Measurements from ENCODE around the gene POLE.

Gene POLE

GRCh38 chr12:132669166-132669879 is 17.8 kb downstream of the POLE start:
- Histone ChIP-seq H3K27me3 (ENCODE audit: control insufficient read depth, low read length) (no peaks in the 10 kb centered on the region), H3K36me3 (ENCODE audit: control insufficient read depth, low read length) (peaks cover 89% of the 10 kb centered on the region), H3K79me2 (ENCODE audit: control insufficient read depth, low read length) (no peaks in the 10 kb centered on the region), H4K20me1 (ENCODE audit: control insufficient read depth, insufficient read depth, low read depth, low read length) (no peaks in the 10 kb centered on the region), H3K9me2 (replicated peaks; ENCODE audit: control insufficient read depth, low read length) (no peaks in the 10 kb centered on the region), H3K27ac (ENCODE audit: low read depth, low read length) (no peak overlapping the region), H3F3A (ENCODE audit: control insufficient read depth, insufficient read depth) (no peaks in the 10 kb centered on the region), H3K9me3 (ENCODE audit: control insufficient read depth, insufficient read depth, low read length) (no peaks in the 10 kb centered on the region), H3K4me2 (ENCODE audit: low read length) (no peak overlapping the region), H3K4me3 (ENCODE audit: low read length) (no peak overlapping the region), H3K4me1 (ENCODE audit: control insufficient read depth, low read length) (no peaks in the 10 kb centered on the region)
- TF ChIP-seq, protein P1, sequence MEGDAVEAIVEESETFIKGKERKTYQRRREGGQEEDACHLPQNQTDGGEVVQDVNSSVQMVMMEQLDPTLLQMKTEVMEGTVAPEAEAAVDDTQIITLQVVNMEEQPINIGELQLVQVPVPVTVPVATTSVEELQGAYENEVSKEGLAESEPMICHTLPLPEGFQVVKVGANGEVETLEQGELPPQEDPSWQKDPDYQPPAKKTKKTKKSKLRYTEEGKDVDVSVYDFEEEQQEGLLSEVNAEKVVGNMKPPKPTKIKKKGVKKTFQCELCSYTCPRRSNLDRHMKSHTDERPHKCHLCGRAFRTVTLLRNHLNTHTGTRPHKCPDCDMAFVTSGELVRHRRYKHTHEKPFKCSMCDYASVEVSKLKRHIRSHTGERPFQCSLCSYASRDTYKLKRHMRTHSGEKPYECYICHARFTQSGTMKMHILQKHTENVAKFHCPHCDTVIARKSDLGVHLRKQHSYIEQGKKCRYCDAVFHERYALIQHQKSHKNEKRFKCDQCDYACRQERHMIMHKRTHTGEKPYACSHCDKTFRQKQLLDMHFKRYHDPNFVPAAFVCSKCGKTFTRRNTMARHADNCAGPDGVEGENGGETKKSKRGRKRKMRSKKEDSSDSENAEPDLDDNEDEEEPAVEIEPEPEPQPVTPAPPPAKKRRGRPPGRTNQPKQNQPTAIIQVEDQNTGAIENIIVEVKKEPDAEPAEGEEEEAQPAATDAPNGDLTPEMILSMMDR (IDR thresholded peaks at IDR 0.05; ENCODE audit: low read depth, low read length, poor library complexity, severe bottlenecking) = no peak
- no peak for TF ChIP-seq EZH2phosphoT487 (IDR thresholded peaks at IDR 0.05; ENCODE audit: borderline replicate concordance, low read length)

DNA sequence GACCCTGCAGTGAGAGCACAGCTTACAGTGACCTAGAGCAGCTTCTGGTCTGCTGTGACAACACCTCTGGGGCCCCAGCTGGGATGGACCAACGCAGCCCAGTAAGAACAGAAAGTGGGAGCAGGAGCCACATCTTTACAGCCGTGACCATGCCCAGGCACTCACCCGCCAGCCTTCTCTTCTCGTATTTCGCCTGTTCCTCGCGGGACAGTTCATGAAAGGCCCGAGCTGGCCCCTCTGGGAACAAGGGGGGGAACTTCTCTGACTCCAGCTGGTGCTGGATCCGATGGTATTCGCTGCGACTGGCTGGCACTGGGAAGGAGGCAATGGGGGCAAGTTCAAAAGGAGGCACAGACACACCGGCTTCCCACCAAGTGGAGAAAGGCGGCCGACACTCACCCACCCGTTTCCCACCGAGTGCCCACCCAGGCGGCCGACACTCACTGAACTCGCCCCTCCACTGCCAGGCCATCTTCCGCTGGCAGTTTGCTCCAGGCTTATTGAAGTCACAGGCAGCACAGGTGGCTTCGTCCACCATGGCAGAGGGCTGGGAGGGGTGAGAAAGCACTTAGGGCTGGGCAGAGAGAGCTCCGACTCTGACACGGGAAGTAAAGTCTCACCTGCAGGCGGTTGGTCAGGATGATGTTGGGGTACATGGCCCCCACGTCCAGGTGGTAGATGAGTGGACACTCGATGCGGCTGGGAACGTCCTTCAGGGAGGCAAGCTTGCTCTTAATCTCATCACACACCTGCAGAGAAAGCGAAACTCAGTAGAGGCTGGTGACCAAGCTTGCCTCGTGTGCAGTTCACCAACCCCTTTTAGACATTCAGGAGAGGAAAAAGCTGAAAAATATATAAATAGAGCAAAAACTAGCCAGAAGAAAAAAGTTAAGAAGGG is 18.7 kb downstream of the POLE start:
- no peaks in the 10 kb centered on the region for H3K4me1 ChIP-seq (ENCODE audit: control insufficient read depth, low read length)
- no peaks in the 10 kb centered on the region for H3K9me2 ChIP-seq (replicated peaks; ENCODE audit: control insufficient read depth, low read length)
- no peak overlapping the region for H3K4me3 ChIP-seq (ENCODE audit: low read length)
- no peaks in the 10 kb centered on the region for H3K27me3 ChIP-seq (ENCODE audit: control insufficient read depth, low read length)
- no peak overlapping the region for H3K4me2 ChIP-seq (ENCODE audit: low read length)
- H3K9me3 ChIP-seq (ENCODE audit: control insufficient read depth, insufficient read depth, low read length) = no peaks in the 10 kb centered on the region
- no peaks in the 10 kb centered on the region for H3F3A ChIP-seq (ENCODE audit: control insufficient read depth, insufficient read depth)
- no peak overlapping the region for H3K27ac ChIP-seq (ENCODE audit: low read depth, low read length)
- TF ChIP-seq EZH2phosphoT487 (IDR thresholded peaks at IDR 0.05; ENCODE audit: borderline replicate concordance, low read length) = no peak
- TF ChIP-seq, protein P1 (IDR thresholded peaks at IDR 0.05; ENCODE audit: low read depth, low read length, poor library complexity, severe bottlenecking) = no peak
- peaks cover 90% of the 10 kb centered on the region for H3K36me3 ChIP-seq (ENCODE audit: control insufficient read depth, low read length)
- H3K79me2 ChIP-seq (ENCODE audit: control insufficient read depth, low read length) = no peaks in the 10 kb centered on the region
- H4K20me1 ChIP-seq (ENCODE audit: control insufficient read depth, insufficient read depth, low read depth, low read length) = no peaks in the 10 kb centered on the region

GRCh38 chr12:132665794-132666193 is 21.3 kb downstream of the POLE start:
- H3K4me2 ChIP-seq (ENCODE audit: low read length) = no peak overlapping the region
- H3K9me2 ChIP-seq (replicated peaks; ENCODE audit: control insufficient read depth, low read length) = no peaks in the 10 kb centered on the region
- H3F3A ChIP-seq (ENCODE audit: control insufficient read depth, insufficient read depth) = no peaks in the 10 kb centered on the region
- H3K79me2 ChIP-seq (ENCODE audit: control insufficient read depth, low read length) = 0 out of 2 replicates have a peak, but pooled peaks cover 7% of the 10 kb centered on the region
- TF ChIP-seq, protein P1 (IDR thresholded peaks at IDR 0.05; ENCODE audit: low read depth, low read length, poor library complexity, severe bottlenecking) = no peak
- TF ChIP-seq EZH2phosphoT487 (IDR thresholded peaks at IDR 0.05; ENCODE audit: borderline replicate concordance, low read length) = no peak
- no peaks in the 10 kb centered on the region for H3K27me3 ChIP-seq (ENCODE audit: control insufficient read depth, low read length)
- no peak overlapping the region for H3K27ac ChIP-seq (ENCODE audit: low read depth, low read length)
- no peaks in the 10 kb centered on the region for H3K4me1 ChIP-seq (ENCODE audit: control insufficient read depth, low read length)
- no peaks in the 10 kb centered on the region for H4K20me1 ChIP-seq (ENCODE audit: control insufficient read depth, insufficient read depth, low read depth, low read length)
- H3K4me3 ChIP-seq (ENCODE audit: low read length) = no peak overlapping the region
- H3K9me3 ChIP-seq (ENCODE audit: control insufficient read depth, insufficient read depth, low read length) = no peaks in the 10 kb centered on the region
- peaks cover 94% of the 10 kb centered on the region for H3K36me3 ChIP-seq (ENCODE audit: control insufficient read depth, low read length)

Measured in DOHH2 (cell line).